RPMI8226 (cell line): ENCODE results near the gene KLHDC3.
"Not testable (repeated sequence)": the region's sequence is repeated elsewhere in the genome, so short reads cannot be mapped to it uniquely, and the experiment has no call there.

Experiments
- DNase-seq: peaks from one replicate; pipeline ENCODE4 v3.0.0-alpha.2; 2015

KLHDC3 gene

DNA sequence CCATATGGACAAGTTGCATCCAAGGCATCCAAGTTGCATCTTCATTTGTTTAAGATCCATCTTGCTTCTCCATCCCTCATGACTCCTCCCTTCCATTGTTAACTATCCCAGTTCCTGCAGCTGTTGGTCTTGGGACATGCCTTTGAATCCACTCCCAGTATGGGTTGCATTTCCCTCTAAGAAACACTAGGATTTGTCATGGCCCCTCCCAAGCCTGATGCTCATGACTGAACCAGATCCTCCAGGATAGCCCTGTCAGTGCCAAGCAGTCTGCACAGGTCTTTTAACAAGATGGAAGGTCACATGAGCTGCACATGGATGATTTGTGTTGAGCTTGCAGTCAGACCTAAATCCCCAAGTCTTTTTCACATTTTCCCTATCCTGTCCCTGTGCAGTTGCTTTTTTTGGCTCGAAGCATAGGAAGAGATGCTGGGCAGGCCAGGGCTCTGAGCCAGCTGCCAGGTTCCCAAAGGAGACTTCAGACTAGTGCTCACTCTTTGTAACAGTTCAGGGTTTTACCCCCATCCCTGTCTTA, 25.5 kb upstream of the KLHDC3 start:
- DNase-seq = no peak

DNA sequence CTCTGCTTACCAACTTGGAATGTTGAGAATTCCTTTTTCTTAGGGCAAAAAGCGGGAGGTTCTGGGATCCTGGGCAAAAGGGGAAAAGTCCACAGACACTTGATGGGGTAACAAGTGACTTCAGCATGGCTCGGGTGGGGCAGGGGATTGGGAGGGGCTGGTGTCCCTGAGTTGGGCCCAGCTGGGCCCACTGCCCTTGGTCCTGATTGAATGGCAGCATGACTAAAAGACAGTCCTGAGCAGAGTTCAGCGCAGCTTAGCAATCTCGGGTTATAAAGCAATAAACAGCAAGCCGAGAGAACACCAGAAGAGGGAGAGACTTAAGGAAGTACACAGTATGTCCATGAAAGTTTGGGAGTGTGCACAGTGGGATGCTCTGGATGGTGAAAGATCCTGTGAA, 24.1 kb upstream of the KLHDC3 start:
- no peak for DNase-seq

- no peak for DNase-seq
These were observed 20.6 kb upstream of the KLHDC3 start for GRCh38 chr6:42993445-42993844.

DNA sequence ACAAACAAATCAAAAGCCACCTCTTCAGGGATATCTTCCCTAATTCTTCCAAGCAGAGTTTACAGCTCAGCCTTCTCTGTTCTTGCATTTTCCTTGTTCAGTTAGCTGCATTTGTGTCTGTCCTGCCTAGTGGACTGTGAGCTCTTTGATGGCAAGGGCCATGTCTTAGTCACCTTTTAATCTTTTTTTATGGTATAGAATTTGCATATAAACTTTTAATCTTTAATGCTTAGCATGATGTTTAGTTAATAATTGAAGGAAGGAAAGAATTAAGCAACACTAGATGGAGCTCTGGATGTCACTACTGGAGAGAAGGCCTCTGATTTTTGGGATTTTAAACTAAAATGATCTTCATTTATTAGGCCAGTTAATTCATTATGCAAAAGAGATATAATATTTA, 17.5 kb upstream of the KLHDC3 start:
- no peak for DNase-seq

GRCh38 chr6:42998205-42998604, 15.8 kb upstream of the KLHDC3 start:
- DNase-seq = not testable (repeated sequence)

GRCh38 chr6:43001843-43002242, 12.2 kb upstream of the KLHDC3 start:
- no peak for DNase-seq

- no peak for DNase-seq
These were observed 8.2 kb upstream of the KLHDC3 start for GRCh38 chr6:43005844-43006243.

DNA sequence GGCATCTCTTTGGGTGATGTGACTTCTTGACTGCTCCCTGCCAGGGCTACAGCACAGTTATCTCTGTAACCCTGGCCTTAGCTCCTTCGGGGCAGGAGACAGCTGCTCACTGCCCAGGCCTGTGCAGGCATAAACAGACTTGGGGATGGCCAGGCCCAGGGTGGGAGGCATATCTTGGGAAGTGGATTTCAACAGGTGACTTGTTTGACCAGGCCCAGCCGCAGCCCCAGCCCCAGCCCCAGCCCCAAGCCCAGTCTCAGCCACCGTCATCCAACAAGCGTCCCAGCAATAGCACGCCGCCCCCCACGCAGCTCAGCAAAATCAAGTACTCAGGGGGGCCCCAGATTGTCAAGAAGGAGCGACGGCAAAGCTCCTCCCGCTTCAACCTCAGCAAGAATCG, 7.8 kb upstream of the KLHDC3 start:
- DNase-seq = no peak

GRCh38 chr6:43007126-43007525, 6.9 kb upstream of the KLHDC3 start:
- DNase-seq = no peak

GRCh38 chr6:43009124-43009523, 4.9 kb upstream of the KLHDC3 start:
- peak; percentile 40 for DNase-seq

DNA sequence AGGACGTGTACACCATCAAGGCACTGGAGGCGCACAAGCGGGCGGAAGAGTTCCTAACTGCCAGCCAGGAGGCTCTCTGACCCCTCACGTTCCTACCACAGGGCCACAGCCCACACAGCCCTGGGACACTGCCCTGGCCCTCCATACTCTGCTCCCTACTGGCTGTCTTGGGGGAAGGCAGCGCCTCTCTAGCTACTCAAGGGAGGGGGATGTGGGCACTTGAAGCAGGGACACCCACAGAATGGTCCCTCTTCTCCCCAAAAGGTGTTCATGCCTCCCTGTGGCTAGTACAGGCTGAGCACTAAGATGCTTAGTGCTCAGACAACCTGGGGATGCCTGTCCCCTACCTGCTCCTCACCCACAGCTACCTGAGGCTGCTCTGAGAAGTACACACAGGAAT, 2.8 kb upstream of the KLHDC3 start:
- no peak for DNase-seq

GRCh38 chr6:43012364-43012763, 1.7 kb upstream of the KLHDC3 start:
- DNase-seq = no peak

DNA sequence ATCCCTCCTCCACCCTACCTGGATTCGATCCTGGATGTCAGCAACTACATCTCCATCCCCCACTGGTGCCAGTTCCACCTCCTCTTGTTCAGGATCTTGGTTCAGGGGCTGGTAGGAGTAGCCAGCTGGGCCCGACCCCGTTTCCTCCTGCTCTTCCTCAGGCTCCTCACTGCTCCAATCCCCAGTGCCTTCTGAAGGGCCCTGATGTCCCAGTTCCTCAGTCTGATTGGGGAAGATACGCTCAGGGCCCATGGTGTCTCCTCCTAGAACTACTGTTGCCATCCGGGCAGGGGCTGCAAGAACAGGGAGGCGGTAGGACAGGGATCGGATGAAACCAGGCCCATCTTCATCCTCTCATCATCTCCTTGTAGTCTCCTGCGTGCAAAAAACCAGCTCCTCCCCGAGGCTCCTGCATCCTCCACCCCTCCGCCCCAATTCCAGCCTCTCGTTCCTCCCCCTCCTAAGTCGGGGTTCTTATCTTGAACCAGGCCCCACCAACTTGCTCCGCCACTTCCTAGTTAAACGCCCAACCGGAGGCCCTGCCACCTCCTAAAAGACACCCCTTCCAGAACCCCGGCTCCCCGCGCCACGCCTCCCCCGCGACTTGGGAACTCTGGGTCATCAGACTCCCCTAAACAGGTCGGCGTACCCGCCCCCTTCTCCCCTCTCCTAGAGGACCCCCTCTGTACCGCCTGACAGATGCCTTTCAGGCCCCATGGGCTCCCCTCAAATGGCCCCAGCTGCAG, 779 bp upstream of the KLHDC3 start:
- no peak for DNase-seq

DNA sequence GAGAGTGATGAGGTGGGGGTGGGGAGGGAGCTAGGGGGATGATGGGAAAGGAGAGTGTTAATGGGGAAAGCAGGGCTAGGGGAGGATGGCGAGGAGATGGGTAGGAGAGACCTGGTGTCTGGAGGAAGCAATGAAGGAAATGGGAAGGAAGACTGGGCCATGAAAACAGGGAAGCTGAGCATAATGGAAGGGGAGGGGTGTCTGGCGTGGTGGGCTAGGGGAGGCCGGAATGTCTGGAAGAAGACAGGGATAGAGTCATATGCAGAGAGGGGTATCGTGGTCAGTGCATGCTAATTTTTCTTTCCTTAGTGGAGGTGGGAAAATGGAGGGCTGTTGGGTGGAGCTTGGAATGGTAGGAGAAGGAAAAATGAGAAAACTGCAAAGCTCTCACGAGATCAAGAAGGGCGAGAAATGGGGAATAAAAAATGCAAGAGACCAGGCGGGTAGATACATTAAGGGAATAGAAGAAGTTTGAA, 423 bp downstream of the KLHDC3 start:
- no peak for DNase-seq

DNA sequence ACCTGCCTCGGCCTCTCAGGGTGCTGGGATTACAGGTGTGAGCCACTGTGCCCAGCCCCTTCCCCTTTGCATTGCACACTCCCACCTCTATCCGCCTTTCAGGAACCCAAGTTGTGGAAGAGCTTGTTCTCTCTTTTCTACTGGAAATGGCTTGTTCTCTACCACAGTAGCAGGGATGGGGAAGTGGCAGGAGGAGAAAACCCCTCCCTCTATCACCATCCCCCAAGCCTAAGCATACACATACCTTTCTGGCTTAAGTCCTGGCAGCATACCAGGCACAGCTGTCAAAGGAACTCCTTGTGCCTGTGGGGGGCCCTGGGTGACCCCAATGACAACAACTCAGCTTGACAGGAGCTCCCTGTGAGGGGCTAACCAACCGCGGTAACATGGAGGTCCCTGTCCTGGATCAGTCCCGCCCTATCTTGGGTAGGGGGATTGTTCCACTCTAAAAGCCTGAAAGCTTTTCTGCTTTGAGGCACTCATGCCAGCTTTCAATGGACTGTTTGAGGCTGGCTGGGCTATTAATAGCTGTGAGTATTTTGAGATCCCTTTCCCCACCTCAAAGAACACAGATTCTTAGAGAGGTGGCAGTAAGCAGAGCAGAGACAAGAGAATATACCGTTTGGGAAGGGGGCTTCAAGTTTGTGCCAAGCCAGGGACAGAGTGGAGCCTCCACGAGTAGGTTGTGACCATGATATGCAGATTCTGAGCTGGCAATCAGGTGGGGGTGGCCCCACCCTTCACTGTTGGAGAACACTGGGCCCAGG, 2.3 kb downstream of the KLHDC3 start:
- DNase-seq = no peak

- no peak for DNase-seq
These were observed 2.9 kb downstream of the KLHDC3 start for GRCh38 chr6:43016943-43017334.

DNA sequence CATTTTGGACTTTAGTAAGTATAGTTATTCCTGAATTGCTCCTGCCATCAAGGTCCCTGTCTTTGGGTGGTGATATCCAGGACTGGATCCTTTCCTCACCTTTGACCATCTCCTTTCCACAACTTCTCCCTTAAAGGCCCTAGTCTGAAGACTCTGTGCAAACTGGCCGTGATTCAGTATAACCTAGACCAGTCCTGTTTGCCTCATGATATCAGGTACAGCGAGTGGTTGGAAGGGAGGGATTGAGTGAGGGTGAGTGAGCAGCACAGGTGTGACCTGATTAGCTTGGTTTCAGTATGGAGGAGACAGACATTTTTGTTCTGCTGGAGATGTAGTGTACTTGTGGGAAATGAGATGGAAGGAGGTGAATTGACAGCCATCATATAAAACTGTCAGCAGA, 5.1 kb downstream of the KLHDC3 start:
- DNase-seq = no peak

GRCh38 chr6:43020052-43020705, 6.1 kb downstream of the KLHDC3 start:
- no peak for DNase-seq

DNA sequence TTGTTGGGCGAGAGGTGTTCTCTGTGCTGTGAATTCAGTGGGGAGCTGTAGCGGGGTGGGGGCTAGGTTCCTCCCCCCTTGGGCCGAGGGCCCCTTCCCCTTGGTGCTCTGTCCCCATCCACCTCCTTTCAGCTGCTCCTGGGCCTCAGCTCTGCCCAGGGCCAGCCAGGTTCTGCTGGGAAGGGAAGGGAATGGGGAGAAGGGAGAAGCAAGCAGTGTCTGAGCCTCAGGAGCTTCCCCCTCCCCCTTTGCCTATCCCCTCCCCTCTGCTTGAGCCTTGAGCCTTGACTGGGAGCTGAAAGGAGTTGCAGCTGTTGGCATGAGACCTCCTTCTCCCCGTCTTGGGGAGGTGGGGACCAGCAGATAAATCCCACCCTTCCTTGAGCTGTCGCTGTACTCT, 6.8 kb downstream of the KLHDC3 start:
- no peak for DNase-seq

DNA sequence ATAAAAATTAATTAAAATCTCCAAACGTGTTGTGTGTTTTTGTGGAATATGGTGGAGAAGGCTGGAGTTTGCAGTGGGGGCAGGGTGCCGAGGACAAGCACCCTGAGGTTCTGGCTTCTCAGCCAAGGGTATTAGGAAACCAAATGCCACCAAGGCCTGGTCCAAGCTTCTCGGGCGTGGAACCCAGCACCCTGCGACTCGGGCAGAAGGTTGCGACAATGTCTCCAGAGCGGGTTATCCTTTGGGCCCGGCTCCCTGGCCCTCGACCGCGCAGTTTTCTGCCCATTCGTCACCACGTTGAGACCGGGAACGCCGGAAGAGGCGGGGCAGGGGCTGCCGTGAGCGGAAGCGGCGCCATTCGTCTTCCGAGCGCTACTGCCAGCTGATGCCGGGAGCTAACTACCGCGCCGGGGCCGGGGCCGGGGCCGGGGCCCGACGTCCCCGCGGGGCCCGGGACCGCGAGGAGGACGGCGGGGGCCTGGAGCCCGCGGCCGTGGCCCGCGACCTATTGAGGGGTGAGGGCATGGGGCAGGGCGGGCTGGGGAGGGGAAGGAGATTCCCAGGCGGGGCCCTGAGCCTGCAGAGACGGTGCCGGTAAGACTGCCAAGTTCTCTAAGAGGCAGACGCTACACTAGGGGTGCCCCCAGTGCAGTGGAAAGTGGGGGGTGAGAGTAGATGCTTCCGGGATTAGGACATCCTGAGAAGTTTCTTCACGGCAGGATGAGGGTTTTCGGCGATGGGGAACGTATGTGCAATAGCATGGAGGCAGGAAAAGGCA, 7.4 kb downstream of the KLHDC3 start, which contains the start of gene RRP36:
RRP36 (plus strand) TSS at position 354 of the 778 bp plus-strand sequence; CDS start at position 386, 32 bp downstream.
- DNase-seq = peak; percentile 83

DNA sequence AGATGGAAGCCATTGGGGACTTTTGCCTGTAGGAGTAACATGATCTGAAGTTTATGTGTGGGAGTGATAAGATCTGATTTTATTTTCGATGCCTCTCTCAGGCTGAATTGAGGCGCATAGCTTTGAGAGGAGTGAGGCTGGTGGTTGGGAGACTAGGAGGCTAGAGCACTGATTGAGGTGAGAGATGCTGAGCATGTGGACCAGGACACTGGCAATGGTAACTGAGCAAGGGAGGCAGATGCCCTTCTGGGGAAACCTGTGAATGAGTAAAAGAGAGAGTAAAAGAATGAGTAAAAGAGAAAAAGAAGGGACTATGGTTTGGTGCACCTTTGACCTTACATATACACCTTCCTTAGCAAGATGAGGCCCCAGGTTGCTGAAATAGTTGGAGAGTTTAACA, 10.4 kb downstream of the KLHDC3 start:
- no peak for DNase-seq

GRCh38 chr6:43026365-43026764, 12.3 kb downstream of the KLHDC3 start:
- DNase-seq = no peak

GRCh38 chr6:43029120-43029519, 15.1 kb downstream of the KLHDC3 start:
- DNase-seq = no peak
